Stomach (tissue), 4 donors: ENCODE measurements around the gene SRC.

Experiments used
- POLR2AphosphoS5 ChIP-seq, 3 donors: sonication (generic); formaldehyde crosslinking; IDR thresholded peaks; one replicate each; pipeline ENCODE4 v1.6.1; 2016; ENCODE audit warnings: antibody characterized with exemption in 3 of 3
- TF ChIP-seq, protein P1 (sequence below), 7 experiments: fragments of 450-650 bp in 4 of 7; fragments of 200-600 bp in 3 of 7; sonication (generic) in 3 of 7; IDR thresholded peaks; one replicate each; pipeline ENCODE4 v1.5.1; 2016 to 2019; ENCODE audit warnings: antibody characterized with exemption in 7 of 7, control low read depth in 2 of 7, mild to moderate bottlenecking in 1 of 7

DNA sequence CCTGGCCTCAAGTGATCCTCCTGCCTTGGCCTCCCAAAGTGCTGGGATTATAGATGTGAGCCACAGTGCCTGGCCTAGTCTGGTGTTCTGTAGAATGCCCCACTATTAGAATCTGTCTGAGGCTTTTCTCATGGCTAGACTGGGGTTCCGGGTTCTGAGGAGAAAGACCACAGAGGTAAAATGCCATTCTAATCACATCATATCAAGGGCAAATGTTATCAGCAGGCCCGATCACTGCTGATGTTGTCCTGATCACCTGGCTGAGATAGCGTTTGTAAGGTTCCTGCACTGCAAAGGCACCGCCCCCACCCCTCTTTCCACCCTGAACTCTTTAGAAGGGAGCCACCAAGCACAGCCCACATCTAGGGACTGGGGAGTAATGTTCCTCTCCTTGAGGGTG, 6.7 kb upstream of the SRC start:
- no peak for TF ChIP-seq POLR2AphosphoS5 (IDR thresholded peaks at IDR 0.05)
- TF ChIP-seq, protein P1, sequence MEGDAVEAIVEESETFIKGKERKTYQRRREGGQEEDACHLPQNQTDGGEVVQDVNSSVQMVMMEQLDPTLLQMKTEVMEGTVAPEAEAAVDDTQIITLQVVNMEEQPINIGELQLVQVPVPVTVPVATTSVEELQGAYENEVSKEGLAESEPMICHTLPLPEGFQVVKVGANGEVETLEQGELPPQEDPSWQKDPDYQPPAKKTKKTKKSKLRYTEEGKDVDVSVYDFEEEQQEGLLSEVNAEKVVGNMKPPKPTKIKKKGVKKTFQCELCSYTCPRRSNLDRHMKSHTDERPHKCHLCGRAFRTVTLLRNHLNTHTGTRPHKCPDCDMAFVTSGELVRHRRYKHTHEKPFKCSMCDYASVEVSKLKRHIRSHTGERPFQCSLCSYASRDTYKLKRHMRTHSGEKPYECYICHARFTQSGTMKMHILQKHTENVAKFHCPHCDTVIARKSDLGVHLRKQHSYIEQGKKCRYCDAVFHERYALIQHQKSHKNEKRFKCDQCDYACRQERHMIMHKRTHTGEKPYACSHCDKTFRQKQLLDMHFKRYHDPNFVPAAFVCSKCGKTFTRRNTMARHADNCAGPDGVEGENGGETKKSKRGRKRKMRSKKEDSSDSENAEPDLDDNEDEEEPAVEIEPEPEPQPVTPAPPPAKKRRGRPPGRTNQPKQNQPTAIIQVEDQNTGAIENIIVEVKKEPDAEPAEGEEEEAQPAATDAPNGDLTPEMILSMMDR (IDR thresholded peaks at IDR 0.05): no peak
